IPS-18a (cell line): ENCODE results near the gene MIPOL1.
"Not testable (repeated sequence)": the region's sequence is repeated elsewhere in the genome, so short reads cannot be mapped to it uniquely, and the experiment has no call there.

Experiments used
- H3K27ac ChIP-seq: one replicate; pipeline ENCODE4 v1.5.1; 2013; ENCODE audit warnings: low read length
- H3K27me3 ChIP-seq: one replicate; pipeline ENCODE4 v1.6.1; 2013; ENCODE audit warnings: mild to moderate bottlenecking, low read length; ENCODE audit not compliant: control insufficient read depth, insufficient read depth
- H3K36me3 ChIP-seq: one replicate; pipeline ENCODE4 v1.6.1; 2013; ENCODE audit warnings: low read depth, low read length; ENCODE audit not compliant: control insufficient read depth
- H3K4me1 ChIP-seq: one replicate; pipeline ENCODE4 v1.6.1; 2013; ENCODE audit warnings: low read depth, low read length; ENCODE audit not compliant: control insufficient read depth
- H3K4me3 ChIP-seq: one replicate; pipeline ENCODE4 v1.5.1; 2013; ENCODE audit warnings: low read length
- H3K9ac ChIP-seq: one replicate; pipeline ENCODE4 v1.6.1; 2013; ENCODE audit warnings: mild to moderate bottlenecking, low read length, moderate library complexity
- H3K9me3 ChIP-seq: one replicate; pipeline ENCODE4 v1.6.1; 2013; ENCODE audit warnings: low read depth, low read length; ENCODE audit not compliant: control insufficient read depth

The MIPOL1 gene

DNA sequence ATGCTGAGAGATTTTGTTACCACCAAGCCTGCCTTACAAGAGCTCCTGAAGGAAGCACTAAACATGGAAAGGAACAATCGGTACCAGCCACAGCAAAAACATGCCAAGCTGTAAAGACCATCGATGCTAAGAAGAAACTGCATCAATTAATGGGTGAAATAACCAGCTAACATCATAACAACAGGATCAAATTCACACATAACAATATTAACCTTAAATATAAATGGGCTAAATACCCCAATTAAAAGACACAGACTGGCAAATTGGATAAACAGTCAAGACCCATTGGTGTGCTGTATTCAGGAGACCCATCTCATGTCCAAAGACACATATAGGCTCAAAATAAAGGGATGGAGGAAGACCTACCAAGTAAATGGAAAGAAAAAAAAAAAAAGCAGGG lies 8.0 kb upstream of the MIPOL1 start:
- H3K27me3 ChIP-seq, H3K36me3 ChIP-seq, H3K9ac ChIP-seq, H3K9me3 ChIP-seq, H3K4me1 ChIP-seq, H3K4me3 ChIP-seq, H3K27ac ChIP-seq: not testable (repeated sequence)

DNA sequence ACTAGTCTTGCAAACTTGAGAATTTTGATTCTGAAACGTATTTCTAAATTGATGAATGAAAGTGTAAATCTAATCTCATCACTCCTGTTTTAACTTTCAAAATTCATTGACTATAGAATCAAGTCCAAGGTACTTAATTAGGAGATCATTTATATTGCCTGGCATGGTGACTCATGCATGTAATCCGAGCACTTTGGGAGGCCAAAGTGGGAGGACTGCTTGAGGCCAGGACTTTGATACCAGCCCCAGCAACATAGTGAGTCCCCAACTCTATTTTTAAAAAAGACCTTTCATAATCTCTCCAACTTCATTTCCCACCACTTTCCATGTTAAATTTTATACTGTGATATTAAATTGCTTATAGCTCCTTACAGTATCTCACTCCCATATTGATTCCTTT lies 3.0 kb upstream of the MIPOL1 start:
- no peak overlapping the region for H3K4me3 ChIP-seq
- no peak overlapping the region for H3K9ac ChIP-seq
- no peaks in the 10 kb centered on the region for H3K27me3 ChIP-seq
- H3K36me3 ChIP-seq, result no peaks in the 10 kb centered on the region
- H3K4me1 ChIP-seq, result no peaks in the 10 kb centered on the region
- no peak overlapping the region for H3K27ac ChIP-seq
- H3K9me3 ChIP-seq, result no peaks in the 10 kb centered on the region

DNA sequence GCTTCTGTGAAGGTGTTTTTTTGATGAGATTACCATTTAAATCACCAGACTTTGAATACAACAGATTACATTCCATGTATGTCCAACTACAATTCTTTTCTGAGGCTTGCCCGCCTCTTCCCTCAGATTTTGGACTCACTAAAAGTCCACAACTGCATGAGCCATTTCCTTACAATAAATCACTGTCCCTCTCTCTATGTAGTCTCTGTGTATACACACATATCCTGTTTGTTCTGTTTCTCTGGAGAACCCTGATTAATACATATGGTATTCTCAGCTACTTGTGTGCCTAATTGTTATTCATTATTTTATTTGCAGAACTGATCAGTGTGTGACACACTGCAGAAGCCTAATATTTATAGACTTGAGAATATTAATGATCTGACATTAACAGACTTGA lies 2.4 kb upstream of the MIPOL1 start:
- Histone ChIP-seq H3K36me3 (no peaks in the 10 kb centered on the region), H3K27ac (no peak overlapping the region), H3K9ac (no peak overlapping the region), H3K27me3 (no peaks in the 10 kb centered on the region), H3K9me3 (no peaks in the 10 kb centered on the region), H3K4me1 (no peaks in the 10 kb centered on the region), H3K4me3 (no peak overlapping the region)

DNA sequence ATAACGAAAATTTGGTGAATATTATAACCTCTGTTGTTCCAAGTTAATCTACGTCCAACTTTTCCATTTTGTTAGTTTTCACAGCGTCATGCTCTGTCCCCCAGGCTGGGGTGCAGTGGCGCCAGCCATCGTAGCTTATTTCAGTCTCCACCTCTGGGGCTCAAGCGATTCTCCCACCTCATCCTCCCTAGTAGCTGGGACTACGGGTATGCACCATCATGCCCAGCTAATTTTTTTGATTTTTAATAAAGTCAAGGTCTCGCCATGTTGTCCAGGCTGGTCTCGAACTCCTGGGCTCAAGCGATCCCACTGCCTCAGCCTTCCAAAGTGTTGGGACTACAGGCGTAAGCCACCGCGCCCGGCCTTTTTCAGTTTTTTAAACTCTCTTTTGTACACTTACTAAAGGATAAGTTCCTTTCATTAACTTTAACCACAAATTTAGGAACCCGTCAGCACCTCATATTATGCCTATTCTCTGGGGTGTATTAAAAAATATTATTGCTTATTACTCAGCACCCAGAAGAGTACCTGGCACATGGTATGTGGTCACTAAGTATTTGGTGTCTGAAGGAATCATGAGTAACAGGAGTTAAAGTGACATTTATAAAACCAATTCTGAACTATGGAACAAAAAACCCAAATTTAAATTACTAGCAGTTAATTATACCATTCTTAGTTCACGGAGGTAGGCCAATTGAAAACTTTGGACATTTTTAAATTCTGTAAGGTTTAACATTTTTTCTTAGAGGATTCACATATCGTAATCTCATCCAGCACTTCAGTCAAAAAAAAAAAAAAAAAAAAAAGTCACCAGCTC lies 925 bp upstream of the MIPOL1 start:
- Histone ChIP-seq H3K27ac (no peak overlapping the region), H3K27me3 (no peaks in the 10 kb centered on the region), H3K9ac (peak overlapping the region; percentile 67), H3K4me1 (no peaks in the 10 kb centered on the region), H3K4me3 (peak overlapping the region; percentile 72), H3K36me3 (no peaks in the 10 kb centered on the region), H3K9me3 (no peaks in the 10 kb centered on the region)

DNA sequence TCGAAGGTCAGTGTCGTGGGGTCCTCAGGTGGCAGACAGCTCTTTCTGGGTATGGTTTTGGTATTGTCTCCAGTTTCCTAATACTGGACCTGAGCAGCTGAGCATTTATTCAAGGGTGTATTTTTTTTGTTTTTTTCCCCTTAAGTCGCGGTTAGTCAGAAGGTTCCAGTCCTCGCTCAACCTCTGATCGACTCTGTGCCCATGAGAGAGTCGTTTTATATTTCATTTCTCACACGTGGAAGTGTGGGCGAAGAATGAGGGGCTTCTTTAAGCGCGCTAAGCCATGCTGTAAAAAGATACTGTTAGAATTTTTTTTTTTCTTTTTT lies 499 bp downstream of the MIPOL1 start:
- no peaks in the 10 kb centered on the region for H3K9me3 ChIP-seq
- H3K4me1 ChIP-seq, result no peaks in the 10 kb centered on the region
- no peaks in the 10 kb centered on the region for H3K36me3 ChIP-seq
- H3K9ac ChIP-seq, result peak overlapping the region; percentile 67
- no peaks in the 10 kb centered on the region for H3K27me3 ChIP-seq
- H3K4me3 ChIP-seq, result peak overlapping the region; percentile 72
- no peak overlapping the region for H3K27ac ChIP-seq

DNA sequence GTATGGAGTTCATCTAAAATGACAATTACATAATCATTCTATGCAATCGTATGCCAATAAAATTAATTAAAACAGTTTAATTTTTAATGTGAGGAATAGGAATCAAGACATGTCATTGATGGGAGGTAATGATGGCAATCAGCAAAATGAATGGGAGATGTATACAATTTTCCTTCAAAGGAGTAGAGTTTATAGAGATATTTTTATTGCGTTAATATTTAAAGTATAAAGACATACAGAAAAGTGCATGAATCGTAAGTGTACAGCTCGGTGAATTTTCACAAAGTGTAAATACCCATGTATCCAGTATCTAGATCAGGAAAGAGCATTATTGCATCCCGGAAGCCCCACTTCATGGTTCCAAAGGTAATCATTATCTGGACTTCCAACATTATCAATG lies 1.2 kb downstream of the MIPOL1 start:
- no peaks in the 10 kb centered on the region for H3K4me1 ChIP-seq
- H3K4me3 ChIP-seq, result peak overlapping the region; percentile 72
- H3K27me3 ChIP-seq, result no peaks in the 10 kb centered on the region
- no peaks in the 10 kb centered on the region for H3K9me3 ChIP-seq
- H3K27ac ChIP-seq, result no peak overlapping the region
- no peaks in the 10 kb centered on the region for H3K36me3 ChIP-seq
- H3K9ac ChIP-seq, result no peak overlapping the region

DNA sequence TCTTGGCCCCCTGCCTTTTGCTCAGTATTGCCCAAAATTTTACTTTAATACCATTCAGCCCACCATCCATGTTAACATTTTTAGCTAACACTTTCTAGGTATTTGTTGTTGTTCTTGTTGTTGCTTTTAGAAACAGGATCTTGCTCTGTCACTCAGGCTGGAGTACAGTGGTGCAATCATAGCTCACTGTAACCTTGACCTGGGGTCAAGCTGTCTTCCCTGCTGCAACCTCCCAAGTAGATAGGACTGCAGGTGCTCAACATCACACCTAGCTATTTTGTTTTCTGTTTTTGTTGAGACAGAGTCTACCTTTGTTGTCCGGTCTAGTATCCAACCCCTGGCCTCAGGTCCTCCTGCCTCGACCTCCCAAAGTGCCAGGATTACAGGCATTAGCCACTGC lies 4.0 kb downstream of the MIPOL1 start:
- Histone ChIP-seq H3K4me1 (no peaks in the 10 kb centered on the region), H3K9ac (no peak overlapping the region), H3K4me3 (no peak overlapping the region), H3K27ac (no peak overlapping the region), H3K36me3 (no peaks in the 10 kb centered on the region), H3K9me3 (peaks cover 10% of the 10 kb centered on the region), H3K27me3 (no peaks in the 10 kb centered on the region)

DNA sequence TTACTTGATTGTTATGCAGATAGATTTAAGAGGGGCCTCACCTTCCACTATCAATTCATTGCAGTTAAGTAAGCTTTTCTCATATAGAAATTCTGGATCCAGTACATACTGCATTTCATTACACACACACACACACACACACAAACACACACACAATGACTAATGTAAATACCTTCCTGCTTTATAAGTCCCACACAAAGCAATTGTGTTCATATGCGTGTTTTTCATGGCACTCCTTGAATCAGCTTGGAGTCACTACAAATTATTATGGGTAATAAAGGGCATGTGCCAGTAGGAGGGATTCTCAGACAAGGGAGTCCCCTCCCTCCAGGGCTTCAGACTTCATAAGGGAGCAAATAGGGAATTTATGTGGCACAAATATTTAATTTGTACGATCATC lies 4.5 kb downstream of the MIPOL1 start:
- Histone ChIP-seq H3K27ac (no peak overlapping the region), H3K36me3 (no peaks in the 10 kb centered on the region), H3K4me3 (no peak overlapping the region)

DNA sequence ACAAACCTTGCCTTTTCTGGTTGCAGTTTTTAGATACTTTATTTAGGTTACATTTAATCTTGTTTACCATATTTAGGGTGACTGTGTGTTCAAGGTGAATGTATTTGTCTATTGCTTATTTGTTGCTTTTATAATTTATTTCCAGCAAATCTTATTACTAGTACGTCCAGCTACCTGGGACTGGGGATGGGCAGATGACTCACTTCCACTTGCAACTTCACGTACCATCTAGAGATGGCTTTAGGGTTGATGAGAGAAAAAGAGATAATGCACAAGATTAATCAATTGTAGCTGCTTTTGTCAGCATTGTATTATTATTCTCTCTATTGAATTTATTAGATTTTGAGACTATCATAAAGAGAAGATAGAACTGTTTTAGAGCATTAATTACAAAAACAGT lies 5.1 kb downstream of the MIPOL1 start:
- no peaks in the 10 kb centered on the region for H3K27me3 ChIP-seq

More for the DNA sequence above, 4.5 kb downstream of the MIPOL1 start:
- Histone ChIP-seq H3K27me3 (no peaks in the 10 kb centered on the region), H3K4me1 (no peaks in the 10 kb centered on the region), H3K9me3 (peaks cover 10% of the 10 kb centered on the region), H3K9ac (no peak overlapping the region)

DNA sequence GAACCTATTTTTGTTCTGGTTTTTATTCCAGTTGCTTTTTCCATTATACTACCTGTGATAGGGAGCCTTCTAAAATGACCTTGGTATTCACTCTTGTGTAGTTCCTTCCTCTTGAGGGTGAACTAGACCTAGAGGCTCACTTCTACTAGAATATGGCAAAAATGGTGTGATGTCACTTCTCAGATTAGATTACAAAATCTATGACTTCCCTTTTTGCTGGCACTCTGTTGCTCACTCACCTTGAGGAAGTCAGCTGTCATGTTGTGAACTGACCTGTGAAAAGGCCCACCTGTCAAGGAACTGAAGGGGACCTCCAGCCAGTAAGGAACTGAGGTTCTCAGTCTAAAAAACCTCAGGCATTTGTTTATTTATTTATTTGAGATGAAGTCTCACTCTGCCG lies 5.7 kb downstream of the MIPOL1 start:
- H3K9ac ChIP-seq, result no peak overlapping the region
- H3K27me3 ChIP-seq, result no peaks in the 10 kb centered on the region
- no peaks in the 10 kb centered on the region for H3K36me3 ChIP-seq
- H3K27ac ChIP-seq, result no peak overlapping the region
- peaks cover 10% of the 10 kb centered on the region for H3K9me3 ChIP-seq
- H3K4me3 ChIP-seq, result no peak overlapping the region
- H3K4me1 ChIP-seq, result no peaks in the 10 kb centered on the region

More for the DNA sequence above, 5.1 kb downstream of the MIPOL1 start:
- H3K27ac ChIP-seq, result no peak overlapping the region
- H3K36me3 ChIP-seq, result no peaks in the 10 kb centered on the region
- no peaks in the 10 kb centered on the region for H3K4me1 ChIP-seq
- H3K9ac ChIP-seq, result no peak overlapping the region
- H3K4me3 ChIP-seq, result no peak overlapping the region
- H3K9me3 ChIP-seq, result peaks cover 10% of the 10 kb centered on the region

DNA sequence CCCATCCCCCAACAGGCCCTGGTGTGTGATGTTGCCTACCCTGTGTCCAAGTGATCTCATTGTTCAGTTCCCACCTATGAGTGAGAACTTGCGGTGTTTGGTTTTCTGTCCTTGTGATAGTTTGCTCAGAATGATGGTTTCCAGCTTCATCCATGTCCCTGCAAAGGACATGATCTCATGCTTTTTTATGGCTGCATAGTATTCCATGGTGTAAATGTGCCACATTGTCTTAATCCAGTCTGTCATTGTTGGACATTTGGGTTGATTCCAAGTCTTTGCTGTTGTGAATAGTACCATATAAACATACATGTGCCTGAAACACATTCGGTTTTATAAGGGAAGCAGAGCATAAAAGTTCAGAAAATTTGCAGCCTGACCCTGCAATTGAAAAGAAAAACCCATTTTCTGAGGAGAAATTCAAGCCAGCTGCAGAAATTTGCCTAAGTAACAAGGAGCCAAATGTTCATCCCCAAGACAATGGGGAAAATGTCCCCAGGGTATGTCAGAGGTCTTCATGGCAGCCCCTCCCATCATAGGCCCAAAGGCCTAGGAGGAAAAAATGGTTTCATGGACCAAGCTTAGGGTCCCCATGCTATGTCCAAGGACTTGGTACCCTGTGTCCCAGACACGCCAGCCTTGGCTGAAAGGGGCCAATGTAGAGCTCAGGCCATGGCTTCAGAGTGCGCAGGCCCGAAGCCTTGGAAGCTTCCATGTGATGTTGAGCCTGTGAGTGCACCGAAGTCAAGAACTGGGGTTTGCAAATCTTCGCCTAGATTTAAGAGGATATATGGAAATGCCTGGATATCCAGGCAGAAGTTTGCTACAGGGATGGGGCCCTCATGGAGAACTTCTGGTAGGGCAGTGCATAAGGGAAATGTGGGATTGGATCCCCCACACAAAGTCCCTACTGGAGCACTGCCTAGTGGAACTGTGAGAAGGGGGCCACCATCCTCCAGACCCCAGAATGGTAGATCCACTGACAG lies 8.2 kb downstream of the MIPOL1 start:
- H3K9me3 ChIP-seq, H3K9ac ChIP-seq, H3K27ac ChIP-seq, H3K4me1 ChIP-seq, H3K27me3 ChIP-seq, H3K36me3 ChIP-seq, H3K4me3 ChIP-seq: not testable (repeated sequence)
